GM19351 (cell line): ENCODE measurements around the gene NDUFV1.
A peak's percentile ranks its signal among the peaks of the same experiment; 100 is the strongest.
"Not testable (repeated sequence)": the region's sequence is repeated elsewhere in the genome, so short reads cannot be mapped to it uniquely, and the experiment has no call there.

Experiments used
- ATAC-seq: cut with Tn5 transposase; IDR thresholded peaks from one replicate; pipeline ENCODE4 v1.9.1; 2021; ENCODE audit warnings: mild to moderate bottlenecking, moderate library complexity; ENCODE audit not compliant: unreplicated experiment

Gene NDUFV1

DNA sequence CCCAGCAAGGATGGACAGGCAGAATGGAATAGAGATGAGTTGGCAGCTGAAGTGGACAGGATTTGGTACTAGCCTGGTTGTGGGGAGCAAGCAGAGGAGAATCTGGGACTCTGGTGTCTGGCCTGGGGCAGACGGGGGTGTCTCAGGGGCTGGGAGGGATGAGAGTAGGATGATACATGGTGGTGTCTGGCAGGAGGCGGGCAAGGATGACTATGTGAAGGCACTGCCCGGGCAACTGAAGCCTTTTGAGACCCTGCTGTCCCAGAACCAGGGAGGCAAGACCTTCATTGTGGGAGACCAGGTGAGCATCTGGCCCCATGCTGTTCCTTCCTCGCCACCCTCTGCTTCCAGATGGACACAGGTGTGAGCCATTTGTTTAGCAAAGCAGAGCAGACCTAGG lies 20.8 kb upstream of the NDUFV1 start:
- no peak for ATAC-seq

DNA sequence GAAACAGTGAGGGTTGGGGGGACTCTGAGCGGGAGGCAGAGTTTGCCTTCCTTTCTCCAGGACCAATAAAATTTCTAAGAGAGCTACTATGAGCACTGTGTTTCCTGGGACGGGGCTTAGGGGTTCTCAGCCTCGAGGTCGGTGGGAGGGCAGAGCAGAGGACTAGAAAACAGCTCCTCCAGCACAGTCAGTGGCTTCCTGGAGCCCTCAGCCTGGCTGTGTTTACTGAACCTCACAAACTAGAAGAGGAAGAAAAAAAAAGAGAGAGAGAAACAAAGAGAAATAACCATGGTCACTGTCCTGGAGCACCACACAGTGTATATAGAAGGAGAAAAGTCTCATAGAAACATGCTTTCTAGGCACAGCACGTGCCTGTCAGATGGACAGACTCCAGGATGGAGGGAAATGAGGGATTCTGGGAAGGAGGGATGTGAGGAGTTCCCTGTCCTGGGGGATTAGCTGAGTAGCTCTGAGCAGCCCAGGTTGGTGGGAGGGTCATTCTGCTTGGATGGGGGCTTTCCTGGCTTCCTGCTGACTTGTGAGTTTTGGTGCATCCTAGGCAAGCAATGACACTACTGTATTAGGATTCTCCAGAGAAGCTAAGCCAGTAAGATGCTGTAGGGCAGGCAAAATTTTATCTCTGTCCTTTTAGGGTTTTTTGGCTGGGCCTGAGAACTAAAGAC lies 20.0 kb upstream of the NDUFV1 start:
- no peak for ATAC-seq

DNA sequence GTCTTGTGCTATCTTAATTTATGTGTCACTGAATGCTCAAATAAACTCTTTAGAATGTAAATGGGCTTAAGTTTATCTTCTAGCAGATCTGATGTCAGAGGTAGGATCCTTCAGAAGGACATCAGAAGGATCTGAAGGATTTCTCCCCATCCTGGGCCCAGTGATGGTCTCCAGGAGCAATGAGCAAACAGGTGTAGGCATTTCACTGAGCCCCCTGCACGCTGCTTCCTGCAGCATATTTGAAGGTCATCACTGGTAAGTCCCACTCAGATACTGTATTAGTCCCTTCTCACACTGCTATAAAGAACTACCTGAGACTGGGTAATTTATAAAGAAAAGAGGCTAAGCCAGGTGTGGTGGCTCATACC lies 18.6 kb upstream of the NDUFV1 start:
- peak; percentile 28 for ATAC-seq

DNA sequence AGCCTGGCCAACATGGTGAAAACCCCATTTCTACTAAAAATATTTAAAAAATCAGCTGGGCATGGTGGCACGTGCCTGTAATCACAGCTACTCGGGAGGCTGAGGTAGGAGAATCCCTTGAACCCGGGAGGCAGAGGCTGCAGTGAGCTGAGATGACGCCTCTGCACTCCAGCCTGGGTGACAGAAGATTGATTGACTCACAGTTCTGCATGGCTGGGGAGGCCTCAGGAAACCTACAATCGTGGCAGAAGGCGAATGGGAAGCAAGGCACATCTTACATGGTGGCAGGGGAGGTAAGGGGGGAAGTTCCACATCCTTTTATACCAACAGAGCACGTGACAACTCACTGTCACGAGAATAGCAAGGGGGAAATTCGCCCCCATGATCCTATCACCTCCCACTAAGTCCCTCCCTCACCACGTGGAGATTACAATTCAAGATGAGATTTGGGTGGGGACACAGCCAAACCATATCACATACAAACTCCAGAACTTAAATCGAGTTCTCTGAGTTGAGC lies 17.8 kb upstream of the NDUFV1 start:
- ATAC-seq: not testable (repeated sequence)

DNA sequence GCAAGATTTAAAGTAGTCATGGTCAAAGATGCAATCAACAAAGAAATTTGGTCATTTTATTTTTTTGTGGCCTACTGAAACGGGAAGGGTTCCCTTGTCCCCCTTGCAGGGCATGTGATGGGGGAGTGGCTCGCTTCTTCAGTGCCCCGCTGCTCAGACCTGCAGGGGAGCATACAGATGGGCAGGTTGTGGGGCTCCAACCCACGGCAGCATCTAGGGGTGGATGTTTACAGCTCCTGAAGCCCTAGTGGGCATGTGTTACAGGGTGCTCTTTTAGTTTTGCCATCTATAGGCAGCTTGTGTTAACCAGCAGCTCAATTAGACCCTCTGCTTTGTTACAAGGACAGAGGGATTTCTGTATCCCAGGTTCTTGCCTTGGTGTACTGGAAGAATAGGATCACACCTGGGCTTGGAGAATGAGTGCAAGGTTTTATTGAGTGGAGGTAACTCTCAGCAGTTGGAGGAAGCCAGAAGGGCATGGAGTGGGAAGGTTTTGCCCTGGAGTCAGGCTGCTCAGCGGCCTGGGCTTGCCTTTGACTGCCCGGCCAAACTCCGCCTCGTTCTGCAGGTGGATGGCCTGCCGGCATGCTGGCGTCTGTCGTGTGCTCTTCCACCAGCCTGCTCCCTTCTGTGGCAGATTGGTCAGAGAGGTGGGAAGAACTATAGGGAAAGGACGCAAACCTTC lies 13.7 kb upstream of the NDUFV1 start:
- no peak for ATAC-seq

DNA sequence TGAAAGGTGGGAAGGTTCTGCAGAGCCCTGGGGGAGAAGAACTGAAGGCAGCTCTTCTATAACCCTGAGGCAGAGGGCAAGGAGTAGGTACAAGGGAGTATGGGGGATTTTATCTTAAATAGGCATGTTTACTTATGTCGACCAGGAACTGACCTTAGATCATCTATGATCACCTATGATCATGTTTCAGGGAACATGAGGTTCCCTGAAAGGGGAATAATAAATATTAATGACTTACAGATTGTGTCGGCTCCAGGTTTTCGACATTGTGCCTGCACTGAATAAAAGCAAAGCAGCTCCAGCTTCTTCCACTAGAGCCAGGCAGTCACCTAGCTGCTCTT lies 13.2 kb upstream of the NDUFV1 start:
- no peak for ATAC-seq

DNA sequence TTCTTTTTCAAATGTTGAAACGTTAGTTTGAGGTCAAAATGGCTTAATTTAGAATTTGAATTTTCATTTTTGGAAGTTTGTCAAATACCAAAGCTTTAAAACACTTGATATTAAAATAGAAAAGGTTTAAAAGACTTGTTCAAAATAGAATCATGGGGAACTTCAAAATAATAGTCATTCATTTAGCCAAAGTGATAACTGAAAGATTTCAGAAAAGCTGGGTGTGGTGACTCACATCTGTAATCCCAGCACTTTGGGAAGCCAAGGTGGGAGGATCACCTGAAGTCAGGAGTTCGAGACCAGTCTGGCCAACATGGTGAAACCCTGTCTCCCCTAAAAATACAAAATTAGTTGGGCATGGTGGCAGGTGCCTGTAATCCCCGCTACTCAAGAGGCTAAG lies 12.3 kb upstream of the NDUFV1 start:
- no peak for ATAC-seq

DNA sequence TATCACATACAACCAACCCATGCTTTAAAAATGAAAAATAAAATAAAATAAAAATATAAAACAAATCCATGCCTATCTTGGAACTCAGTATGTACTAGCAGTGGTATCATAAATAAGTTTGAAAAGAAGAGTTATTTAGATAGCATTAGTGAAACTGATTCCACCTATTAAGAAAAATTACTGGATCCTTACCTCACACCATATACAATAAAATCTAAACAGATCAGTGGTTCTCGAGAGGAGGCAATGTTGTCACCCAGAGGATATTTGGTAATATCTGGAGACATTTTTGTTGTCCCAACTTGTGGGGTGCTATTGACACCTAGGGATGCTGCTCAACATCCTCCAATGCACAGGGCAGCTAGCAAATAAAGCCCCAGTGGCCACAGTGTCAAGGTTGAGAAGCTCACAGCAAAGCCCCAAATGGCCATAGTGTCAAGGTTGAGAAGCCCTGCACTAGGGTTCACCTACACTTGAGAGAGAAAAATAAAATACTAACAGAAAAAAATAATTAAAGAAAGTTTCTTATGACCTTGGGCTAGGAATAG lies 9.9 kb upstream of the NDUFV1 start:
- ATAC-seq: no peak

DNA sequence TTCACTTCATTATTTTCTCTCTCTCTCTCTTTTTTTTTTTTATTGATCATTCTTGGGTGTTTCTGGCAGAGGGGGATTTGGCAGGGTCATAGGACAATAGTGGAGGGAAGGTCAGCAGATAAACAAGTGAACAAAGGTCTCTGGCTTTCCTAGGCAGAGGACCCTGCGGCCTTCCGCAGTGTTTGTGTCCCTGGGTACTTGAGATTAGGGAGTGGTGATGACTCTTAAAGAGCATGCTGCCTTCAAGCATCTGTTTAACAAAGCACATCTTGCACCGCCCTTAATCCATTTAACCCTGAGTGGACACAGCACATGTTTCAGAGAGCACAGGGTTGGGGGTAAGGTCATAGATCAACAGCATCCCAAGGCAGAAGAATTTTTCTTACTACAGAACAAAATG lies 9.3 kb upstream of the NDUFV1 start:
- ATAC-seq: not testable (repeated sequence)

DNA sequence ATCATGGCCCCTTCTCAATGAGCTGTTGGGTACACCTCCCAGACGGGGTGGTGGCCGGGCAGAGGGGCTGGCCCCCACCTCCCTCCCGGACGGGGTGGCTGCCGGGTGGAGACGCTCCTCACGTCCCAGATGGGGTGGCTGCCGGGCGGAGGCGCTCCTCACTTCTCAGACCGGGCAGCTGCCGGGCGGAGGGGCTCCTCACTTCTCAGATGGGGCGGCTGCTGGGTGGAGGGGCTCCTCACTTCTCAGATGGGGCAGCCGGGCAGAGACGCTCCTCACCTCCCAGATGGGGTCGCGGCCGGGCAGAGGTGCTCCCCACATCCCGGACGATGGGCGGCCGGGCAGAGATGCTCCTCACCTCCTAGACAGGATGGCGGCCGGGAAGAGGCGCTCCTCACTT lies 8.8 kb upstream of the NDUFV1 start:
- ATAC-seq: not testable (repeated sequence)

DNA sequence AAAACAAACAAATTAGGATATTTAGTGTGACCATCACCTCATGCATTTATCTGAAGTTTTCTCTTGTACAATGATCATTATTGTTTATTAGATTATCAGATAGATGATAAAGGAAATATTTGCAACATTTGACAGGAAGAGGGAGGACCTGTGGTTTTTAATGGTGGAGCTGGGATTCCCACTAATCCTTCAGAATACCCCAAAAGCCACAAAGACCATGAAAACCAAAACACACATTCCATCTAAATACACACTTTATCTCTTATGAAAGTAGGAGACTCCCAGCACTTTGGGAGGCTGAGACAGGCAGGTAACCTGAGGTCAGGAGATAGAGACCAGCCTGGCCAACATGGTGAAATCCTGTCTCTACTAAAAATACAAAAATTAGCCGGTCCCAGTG lies 7.6 kb upstream of the NDUFV1 start:
- ATAC-seq: no peak

DNA sequence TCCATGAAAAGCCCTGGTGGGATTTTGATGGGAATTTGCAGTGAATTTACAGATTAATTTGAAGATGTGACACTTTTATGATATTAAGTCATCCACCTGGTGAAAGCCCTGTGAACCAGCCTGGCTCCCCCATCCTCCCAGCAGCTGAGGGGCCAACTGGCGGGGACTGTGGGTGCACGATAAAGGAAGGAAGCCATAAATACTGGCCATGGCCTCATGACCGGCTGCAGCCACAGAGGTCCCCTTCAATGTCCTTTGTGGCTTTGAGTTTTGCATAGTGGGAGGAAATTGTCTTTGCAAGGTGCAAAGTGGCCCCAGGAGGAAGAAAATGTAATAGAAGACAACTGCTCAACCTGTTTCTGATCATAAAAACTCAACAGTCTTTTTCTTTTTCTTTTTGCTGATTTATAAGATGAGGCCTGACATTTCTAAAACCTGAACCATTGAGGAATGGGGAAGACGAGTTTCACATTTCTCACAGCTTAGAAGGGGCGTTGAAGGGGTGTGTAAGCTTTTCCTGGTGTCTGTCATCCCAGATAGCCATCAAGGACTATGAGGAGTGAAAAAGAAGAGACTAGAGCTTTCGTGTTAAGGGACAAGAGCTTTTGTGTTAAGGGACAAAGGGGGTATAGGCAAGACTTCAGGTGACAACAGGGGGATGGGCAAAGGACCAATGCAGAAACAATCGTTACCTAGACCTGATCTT lies 6.3 kb upstream of the NDUFV1 start:
- no peak for ATAC-seq

DNA sequence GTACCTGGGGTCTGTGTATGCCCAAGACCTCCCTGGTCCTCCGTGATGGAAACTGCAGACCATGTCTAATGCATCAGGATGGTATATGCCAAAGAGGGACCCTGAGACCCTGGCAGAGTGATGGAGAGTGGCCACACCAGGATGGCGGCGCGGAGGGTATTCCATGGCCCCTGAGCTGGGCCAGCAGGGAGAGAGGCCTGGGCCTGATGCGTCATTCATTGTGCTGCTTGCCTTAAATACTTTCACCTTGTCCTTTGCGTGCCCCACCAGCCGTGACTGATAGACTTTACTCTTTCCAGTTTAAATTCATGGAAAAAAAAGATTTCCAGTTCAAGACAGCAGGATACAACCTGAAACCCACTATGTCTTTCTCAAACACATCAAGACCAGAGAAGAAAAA lies 5.6 kb upstream of the NDUFV1 start:
- ATAC-seq: no peak

DNA sequence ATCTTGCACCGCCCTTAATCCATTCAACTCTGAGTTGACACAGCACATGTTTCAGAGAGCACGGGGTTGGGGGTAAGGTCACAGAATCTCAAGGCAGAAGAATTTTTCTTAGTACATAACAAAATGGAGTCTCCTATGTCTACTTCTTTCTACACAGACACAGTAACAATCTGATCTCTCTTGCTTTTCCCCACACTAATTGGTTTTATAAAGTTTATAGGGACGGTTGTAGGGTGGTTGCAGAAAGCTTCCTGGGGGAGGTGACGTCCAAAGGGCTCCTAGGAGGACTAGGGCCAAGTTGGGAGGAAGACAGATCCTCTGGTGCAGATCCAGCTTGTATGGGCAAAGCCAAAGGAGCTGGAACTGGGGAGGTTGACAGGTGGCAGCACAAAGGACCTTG lies 2.6 kb upstream of the NDUFV1 start:
- not testable (repeated sequence) for ATAC-seq

DNA sequence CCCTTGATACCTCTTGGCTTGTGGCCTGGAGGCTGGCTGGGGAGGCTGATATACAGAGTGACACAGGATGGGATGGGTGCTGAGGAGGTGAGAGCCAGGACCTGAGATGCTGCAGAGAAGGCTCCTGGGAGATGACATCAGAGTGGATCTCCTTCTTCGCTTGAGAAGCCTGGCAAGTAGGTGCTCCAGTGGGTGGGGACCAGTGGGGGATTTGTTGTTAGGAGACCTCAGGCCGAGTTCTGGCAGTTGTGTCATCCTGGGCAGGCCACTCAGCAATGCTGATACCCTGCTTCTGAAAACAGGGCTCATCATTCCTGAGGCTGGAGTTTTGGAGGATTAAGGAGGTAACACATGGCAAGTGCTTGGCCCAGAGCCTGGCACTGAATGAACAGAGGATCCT lies 1.9 kb upstream of the NDUFV1 start:
- no peak for ATAC-seq

DNA sequence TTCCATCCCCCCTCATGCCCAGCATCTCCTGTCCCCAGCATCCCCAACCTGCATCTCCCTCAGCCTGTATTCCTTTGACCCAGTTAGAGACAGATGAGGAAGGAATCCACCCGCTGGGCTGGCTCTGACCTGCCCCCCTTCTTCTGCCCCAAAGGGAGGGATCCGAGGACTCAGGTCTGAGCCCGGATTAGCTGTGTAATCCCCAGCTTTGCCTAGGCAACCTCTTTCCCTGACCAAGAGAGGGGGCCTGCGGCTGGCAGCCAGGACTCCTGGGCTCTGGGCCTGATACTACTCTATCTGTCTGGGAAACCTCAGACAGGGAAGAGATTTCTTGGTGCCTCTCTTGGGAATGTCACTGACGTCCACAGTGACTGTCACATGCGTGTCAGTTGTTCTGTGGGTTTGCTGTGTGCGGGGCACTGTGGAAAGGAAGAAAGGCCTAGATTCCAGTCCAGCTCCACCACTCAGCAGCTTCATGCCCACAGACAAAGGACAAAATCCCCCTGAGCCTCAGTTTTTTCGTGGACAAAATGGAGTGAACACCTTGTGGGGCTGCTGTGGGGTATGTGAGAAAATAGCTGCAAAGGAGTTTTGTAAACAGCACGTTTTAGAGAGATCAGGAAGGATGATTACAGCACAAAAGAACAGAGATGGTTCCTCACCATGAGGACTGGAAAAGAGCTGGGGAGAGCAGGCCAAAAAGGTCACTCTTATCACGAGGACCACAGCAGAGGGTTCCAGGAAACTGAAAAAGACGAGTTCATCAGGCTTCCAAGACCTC lies 1.3 kb upstream of the NDUFV1 start:
- ATAC-seq: no peak

DNA sequence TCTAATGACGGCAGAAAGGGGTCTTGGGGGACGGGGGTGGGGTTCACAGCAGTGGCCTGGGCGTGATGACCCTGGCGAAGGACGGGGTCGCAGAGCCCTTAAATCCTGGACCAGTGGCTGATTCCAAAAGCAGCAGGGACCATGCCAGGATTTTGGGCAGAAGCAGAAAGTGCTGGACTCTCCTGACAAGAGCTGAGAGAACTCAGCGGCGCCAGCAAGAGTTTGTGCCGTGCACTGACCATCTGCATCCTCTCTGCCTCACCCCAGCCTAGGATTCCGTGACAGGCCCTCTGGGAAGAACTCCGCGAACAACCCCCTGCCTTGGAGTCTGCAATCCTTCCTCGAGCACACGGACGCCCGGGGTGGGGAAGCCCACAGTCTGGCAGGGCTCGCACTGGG lies 644 bp upstream of the NDUFV1 start:
- no peak for ATAC-seq

DNA sequence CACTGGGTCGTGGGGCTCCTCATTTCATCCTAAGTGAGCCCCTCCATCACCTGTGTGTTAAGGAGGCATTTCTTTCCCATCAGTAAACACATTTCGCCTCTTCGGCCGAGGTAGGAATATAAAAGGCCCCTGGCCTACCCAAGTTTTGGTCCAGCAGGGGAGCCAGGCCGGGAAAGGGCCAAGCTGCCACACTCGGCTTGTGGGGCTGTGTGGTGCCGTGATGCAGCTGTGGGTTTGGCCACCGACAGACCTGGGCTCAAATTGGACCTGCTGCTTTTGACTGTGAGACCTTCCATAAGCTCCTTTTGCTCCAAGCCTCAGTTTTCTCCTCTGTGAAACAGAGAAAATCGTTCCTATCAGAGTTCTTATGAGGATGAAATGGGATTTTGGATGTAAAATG lies 771 bp downstream of the NDUFV1 start:
- ATAC-seq: no peak

DNA sequence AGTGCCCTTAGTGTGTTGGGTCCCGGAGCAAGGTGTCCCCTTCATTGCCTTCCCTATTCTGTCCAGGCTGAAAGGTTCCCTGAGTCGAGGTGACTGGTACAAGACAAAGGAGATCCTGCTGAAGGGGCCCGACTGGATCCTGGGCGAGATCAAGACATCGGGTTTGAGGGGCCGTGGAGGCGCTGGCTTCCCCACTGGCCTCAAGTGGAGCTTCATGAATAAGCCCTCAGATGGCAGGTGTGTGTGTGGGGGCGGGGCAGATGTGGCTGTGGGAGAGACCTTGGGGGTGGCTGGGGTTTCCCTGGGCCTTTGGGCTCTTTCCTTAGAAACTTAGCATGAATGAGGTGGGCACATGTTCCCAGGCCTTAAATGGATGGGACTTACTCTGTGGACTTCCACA lies 1.8 kb downstream of the NDUFV1 start:
- no peak for ATAC-seq

DNA sequence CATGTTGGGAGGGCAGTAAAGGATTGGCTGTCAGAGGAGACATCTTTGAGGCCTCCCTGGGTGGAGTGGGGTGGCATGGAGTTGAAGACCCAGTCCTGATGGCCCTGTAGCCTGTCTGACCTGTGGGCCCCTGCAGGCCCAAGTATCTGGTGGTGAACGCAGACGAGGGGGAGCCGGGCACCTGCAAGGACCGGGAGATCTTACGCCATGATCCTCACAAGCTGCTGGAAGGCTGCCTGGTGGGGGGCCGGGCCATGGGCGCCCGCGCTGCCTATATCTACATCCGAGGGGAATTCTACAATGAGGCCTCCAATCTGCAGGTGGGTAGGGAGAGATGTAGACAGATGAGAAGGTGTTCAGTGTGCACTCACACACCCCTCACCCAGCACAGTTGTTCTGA lies 2.6 kb downstream of the NDUFV1 start:
- no peak for ATAC-seq

DNA sequence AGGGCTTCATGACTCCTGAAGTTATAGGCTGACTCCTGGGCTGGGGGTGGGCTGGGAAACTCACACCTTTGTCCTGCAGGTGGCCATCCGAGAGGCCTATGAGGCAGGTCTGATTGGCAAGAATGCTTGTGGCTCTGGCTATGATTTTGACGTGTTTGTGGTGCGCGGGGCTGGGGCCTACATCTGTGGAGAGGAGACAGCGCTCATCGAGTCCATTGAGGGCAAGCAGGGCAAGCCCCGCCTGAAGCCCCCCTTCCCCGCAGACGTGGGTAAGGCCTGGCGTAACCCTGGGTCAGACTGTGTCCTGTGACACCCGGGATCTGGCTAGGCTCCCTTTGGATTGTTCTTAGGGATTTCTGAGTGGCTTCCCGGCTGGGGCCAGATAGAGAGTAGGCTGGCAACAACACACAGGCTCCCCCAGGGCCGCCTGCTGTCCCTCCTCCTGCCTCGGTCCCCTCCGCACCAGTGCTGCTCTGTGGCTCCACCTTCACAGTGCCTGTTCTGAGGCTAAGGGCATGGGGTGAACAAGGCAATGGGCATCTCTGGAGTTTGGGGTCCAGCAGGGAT lies 3.6 kb downstream of the NDUFV1 start:
- no peak for ATAC-seq
